Tibial nerve (tissue), 4 donors: ENCODE measurements around the gene MAN2A1.

Experiments
- EP300 ChIP-seq, 2 donors: sonication (generic); formaldehyde crosslinking; IDR thresholded peaks; one replicate each; pipeline ENCODE4 v1.6.1; 2017; ENCODE audit warnings: antibody characterized with exemption in 2 of 2, mild to moderate bottlenecking in 1 of 2
- POLR2A ChIP-seq, 2 donors: fragments of 450-650 bp; IDR thresholded peaks; one replicate each; pipeline ENCODE4 v1.6.1; 2017; ENCODE audit warnings: antibody characterized with exemption in 2 of 2, mild to moderate bottlenecking in 2 of 2, moderate library complexity in 2 of 2
- TF ChIP-seq, protein P1 (sequence below), 5 experiments: fragments of 200-600 bp in 3 of 5; fragments of 450-650 bp in 2 of 5; sonication (generic) in 3 of 5; IDR thresholded peaks; one replicate each; pipeline ENCODE4 v1.5.1; 2016 to 2019; ENCODE audit warnings: antibody characterized with exemption in 5 of 5, mild to moderate bottlenecking in 3 of 5, moderate library complexity in 2 of 5

DNA sequence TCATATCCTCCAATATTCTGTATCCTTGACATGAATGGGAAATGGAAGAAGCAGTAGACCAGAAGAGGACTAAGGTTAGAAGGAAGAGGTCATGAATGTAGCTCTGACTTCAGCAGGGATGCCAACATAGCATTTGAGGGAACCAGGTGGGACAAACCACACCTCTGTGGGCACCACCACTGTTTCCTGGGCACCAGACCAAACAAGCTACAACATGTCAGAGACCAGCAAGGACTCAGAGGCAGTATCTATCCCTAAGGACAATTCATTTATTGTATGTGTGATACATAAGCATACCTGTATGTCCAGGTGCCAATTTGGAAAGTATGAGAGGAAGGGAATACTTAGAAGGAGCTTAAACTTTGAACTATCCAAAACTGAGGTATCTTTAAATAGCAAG, 192.8 kb downstream of the MAN2A1 start:
- TF ChIP-seq POLR2A (IDR thresholded peaks at IDR 0.05): no peak
- TF ChIP-seq, protein P1, sequence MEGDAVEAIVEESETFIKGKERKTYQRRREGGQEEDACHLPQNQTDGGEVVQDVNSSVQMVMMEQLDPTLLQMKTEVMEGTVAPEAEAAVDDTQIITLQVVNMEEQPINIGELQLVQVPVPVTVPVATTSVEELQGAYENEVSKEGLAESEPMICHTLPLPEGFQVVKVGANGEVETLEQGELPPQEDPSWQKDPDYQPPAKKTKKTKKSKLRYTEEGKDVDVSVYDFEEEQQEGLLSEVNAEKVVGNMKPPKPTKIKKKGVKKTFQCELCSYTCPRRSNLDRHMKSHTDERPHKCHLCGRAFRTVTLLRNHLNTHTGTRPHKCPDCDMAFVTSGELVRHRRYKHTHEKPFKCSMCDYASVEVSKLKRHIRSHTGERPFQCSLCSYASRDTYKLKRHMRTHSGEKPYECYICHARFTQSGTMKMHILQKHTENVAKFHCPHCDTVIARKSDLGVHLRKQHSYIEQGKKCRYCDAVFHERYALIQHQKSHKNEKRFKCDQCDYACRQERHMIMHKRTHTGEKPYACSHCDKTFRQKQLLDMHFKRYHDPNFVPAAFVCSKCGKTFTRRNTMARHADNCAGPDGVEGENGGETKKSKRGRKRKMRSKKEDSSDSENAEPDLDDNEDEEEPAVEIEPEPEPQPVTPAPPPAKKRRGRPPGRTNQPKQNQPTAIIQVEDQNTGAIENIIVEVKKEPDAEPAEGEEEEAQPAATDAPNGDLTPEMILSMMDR (IDR thresholded peaks at IDR 0.05): no peak
- TF ChIP-seq EP300 (IDR thresholded peaks at IDR 0.05): no peak
